ENCODE measurements around the gene FAM78B. TPM values are rescaled to one million over a fixed set of nuclear protein-coding genes. Genes with fewer than 3 reads are reported as not detected.

Gene FAM78B
- polyA plus RNA-seq, 3 donors, result not detected

GRCh38 chr1:166111430-166111829 is 55.4 kb downstream of the FAM78B start:
- H3K27me3 Mint-ChIP-seq (ENCODE audit: low read depth in 3 of 3), result no peaks in the 10 kb centered on the region
- Histone ChIP-seq H3K4me1 (ENCODE audit: control insufficient read depth in 1 of 2, insufficient read depth in 2 of 2, low read length in 2 of 2) (no peaks in the 10 kb centered on the region), H3K4me2 (replicated peaks; ENCODE audit: extremely low read depth, low read length, poor library complexity, severe bottlenecking) (no peak overlapping the region), H3K9ac (ENCODE audit: insufficient read depth, low read length, poor library complexity, severe bottlenecking) (no peak overlapping the region), H3K27ac (ENCODE audit: low read depth in 1 of 2, low read length in 2 of 2) (no peak overlapping the region), H3K79me2 (ENCODE audit: insufficient read depth, low read length) (no peaks in the 10 kb centered on the region), H4K20me1 (ENCODE audit: insufficient read depth, low read length) (no peaks in the 10 kb centered on the region), H3K27me3 (ENCODE audit: control insufficient read depth in 2 of 2, insufficient read depth in 2 of 2, low read length in 2 of 2) (no peaks in the 10 kb centered on the region), H3K36me3 (replicated peaks in 1 of 2; ENCODE audit: control insufficient read depth in 1 of 2, insufficient read depth in 2 of 2, low read length in 2 of 2) (no peaks in the 10 kb centered on the region), H3K9me3 (replicated peaks in 1 of 2; ENCODE audit: control insufficient read depth in 1 of 2, insufficient read depth in 1 of 2, low read length in 2 of 2) (no peaks in the 10 kb centered on the region), H3K4me3 (replicated peaks in 1 of 3; ENCODE audit: low read depth in 2 of 3, low read length in 3 of 3) (no peak overlapping the region), H2AFZ (ENCODE audit: insufficient read depth, low read depth, low read length, poor library complexity, severe bottlenecking) (no peak overlapping the region)
- peaks cover 0 to 2% (median 0%) of the 10 kb centered on the region in 7 donors for H3K9me3 Mint-ChIP-seq
- DNase-seq, result no peak
- H3K4me3 Mint-ChIP-seq, result no peak overlapping the region
- intact Hi-C loops (cut with micrococcal nuclease), result no loop called here
- WGBS (ENCODE audit: insufficient coverage), result 100% methylated on average over 1 of the region's 3 CpGs
- H3K27ac Mint-ChIP-seq, result no peak overlapping the region
- no peaks in the 10 kb centered on the region for H3K4me1 Mint-ChIP-seq
- H3K36me3 Mint-ChIP-seq, result no peaks in the 10 kb centered on the region
- TF ChIP-seq, protein P1, sequence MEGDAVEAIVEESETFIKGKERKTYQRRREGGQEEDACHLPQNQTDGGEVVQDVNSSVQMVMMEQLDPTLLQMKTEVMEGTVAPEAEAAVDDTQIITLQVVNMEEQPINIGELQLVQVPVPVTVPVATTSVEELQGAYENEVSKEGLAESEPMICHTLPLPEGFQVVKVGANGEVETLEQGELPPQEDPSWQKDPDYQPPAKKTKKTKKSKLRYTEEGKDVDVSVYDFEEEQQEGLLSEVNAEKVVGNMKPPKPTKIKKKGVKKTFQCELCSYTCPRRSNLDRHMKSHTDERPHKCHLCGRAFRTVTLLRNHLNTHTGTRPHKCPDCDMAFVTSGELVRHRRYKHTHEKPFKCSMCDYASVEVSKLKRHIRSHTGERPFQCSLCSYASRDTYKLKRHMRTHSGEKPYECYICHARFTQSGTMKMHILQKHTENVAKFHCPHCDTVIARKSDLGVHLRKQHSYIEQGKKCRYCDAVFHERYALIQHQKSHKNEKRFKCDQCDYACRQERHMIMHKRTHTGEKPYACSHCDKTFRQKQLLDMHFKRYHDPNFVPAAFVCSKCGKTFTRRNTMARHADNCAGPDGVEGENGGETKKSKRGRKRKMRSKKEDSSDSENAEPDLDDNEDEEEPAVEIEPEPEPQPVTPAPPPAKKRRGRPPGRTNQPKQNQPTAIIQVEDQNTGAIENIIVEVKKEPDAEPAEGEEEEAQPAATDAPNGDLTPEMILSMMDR (IDR thresholded peaks at IDR 0.05), result no peak

- Histone ChIP-seq H3K36me3 (replicated peaks in 1 of 2; ENCODE audit: control insufficient read depth in 1 of 2, insufficient read depth in 2 of 2, low read length in 2 of 2) (no peaks in the 10 kb centered on the region), H3K27ac (ENCODE audit: low read depth in 1 of 2, low read length in 2 of 2) (no peak overlapping the region), H3K4me1 (ENCODE audit: control insufficient read depth in 1 of 2, insufficient read depth in 2 of 2, low read length in 2 of 2) (no peaks in the 10 kb centered on the region), H3K9me3 (replicated peaks in 1 of 2; ENCODE audit: control insufficient read depth in 1 of 2, insufficient read depth in 1 of 2, low read length in 2 of 2) (no peaks in the 10 kb centered on the region), H4K20me1 (ENCODE audit: insufficient read depth, low read length) (no peaks in the 10 kb centered on the region), H3K27me3 (ENCODE audit: control insufficient read depth in 2 of 2, insufficient read depth in 2 of 2, low read length in 2 of 2) (no peaks in the 10 kb centered on the region), H3K4me3 (replicated peaks in 1 of 3; ENCODE audit: low read depth in 2 of 3, low read length in 3 of 3) (no peak overlapping the region), H3K79me2 (ENCODE audit: insufficient read depth, low read length) (no peaks in the 10 kb centered on the region), H3K9ac (ENCODE audit: insufficient read depth, low read length, poor library complexity, severe bottlenecking) (no peak overlapping the region), H3K4me2 (replicated peaks; ENCODE audit: extremely low read depth, low read length, poor library complexity, severe bottlenecking) (no peak overlapping the region), H2AFZ (ENCODE audit: insufficient read depth, low read depth, low read length, poor library complexity, severe bottlenecking) (no peak overlapping the region)
- Mint-ChIP-seq H3K4me3 (no peak overlapping the region), H3K27me3 (ENCODE audit: low read depth in 3 of 3) (peaks cover 0 to 4% (median 3%) of the 10 kb centered on the region in 3 donors), H3K36me3 (no peaks in the 10 kb centered on the region), H3K9me3 (peaks cover 0 to 7% (median 4%) of the 10 kb centered on the region in 7 donors), H3K4me1 (no peaks in the 10 kb centered on the region), H3K27ac (no peak overlapping the region)
- 55% methylated on average over 3 of the region's 4 CpGs for WGBS (ENCODE audit: insufficient coverage)
- TF ChIP-seq, protein P1 (IDR thresholded peaks at IDR 0.05), result no peak
- intact Hi-C loops (cut with micrococcal nuclease), result no loop called here
- DNase-seq, result no peak
Measured at GRCh38 chr1:166090244-166090643, 76.6 kb downstream of the FAM78B start.
